HG02943 (cell line): ENCODE data around the gene ASB8.
"Not testable (repeated sequence)": the region's sequence is repeated elsewhere in the genome, so short reads cannot be mapped to it uniquely, and the experiment has no call there.

Source experiments
- ATAC-seq: cut with Tn5 transposase; IDR thresholded peaks from one replicate; pipeline ENCODE4 v1.9.1; 2021; ENCODE audit warnings: mild to moderate bottlenecking, low read depth, moderate library complexity; ENCODE audit not compliant: unreplicated experiment

The ASB8 gene

GRCh38 chr12:48183091-48183875 is 26.0 kb upstream of the ASB8 start, which contains the start of gene CCDC184:
Gene CCDC184, plus strand, starts transcription at chr12:48183644. Its CDS starts 479 bp downstream, at chr12:48184123.
- peak; percentile 76 for ATAC-seq

DNA sequence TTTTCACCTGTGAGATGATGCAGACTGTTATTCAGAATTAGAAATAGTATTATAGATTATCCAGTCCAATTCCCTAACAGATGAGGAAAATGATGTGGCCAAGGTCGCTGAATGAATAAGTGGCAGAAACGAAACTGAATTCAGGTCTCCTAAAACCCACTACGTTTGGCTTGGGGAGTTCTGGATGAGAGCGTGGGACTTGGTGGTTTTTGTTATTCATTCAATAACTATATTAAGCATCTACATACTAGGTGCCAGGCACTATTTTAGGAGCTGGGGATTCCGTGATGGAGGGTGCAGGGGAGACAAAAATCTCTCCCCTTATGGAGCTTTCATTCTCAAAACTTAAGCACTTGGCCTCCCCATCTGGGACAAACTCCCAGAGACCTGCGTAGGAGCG is 25.3 kb upstream of the ASB8 start:
- no peak for ATAC-seq

DNA sequence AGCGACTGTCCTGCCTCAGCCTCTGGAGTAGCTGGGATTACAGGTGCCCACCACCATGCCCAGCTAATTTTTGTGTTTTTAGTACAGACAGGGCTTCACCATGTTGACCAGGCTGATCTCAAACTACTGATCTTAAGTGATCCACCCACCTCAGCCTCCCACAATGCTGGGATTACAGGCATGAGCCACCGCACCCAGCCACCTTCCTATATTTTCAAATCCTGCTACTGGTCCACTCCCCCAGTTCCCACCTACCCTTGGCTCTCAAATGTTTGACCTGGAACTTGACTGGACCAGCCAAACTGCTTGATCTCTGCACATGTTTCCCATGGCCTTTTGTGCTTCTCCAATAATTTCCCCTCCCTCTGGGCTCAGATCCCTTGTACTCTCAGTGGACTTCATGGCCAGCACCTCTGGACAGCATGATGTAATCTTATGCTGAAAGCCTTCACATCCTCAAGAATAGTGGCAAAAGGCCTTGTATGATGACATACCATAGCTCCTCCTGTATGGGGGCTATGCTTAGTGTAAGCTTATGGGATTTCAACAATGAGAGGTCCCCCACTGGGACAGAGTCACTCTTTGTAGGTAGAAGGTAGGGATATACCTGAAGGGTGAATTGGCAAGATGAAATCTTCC is 23.7 kb upstream of the ASB8 start:
- ATAC-seq, result no peak

DNA sequence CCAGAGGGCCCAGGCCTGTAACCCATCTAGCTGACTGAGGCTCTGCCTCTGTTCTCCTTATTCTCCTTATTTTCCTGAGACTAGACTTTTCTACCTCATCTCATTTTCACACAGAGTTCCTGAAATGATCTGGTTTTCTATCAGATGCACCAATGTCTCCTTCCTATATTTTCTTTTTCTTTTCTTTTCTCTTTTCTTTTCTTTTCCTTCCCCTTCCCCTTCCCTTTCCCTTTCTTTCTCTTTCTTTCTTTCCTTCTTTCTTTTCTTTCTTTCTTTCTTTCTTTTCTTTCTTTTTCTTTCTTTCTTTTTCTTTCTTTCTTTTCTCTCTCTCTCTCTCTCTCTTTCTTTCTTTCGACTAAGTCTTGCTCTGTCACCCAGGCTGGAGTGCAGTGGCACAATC is 23.1 kb upstream of the ASB8 start:
- no peak for ATAC-seq

- no peak for ATAC-seq
Measured at GRCh38 chr12:48179466-48179865, 22.2 kb upstream of the ASB8 start.

- ATAC-seq, result no peak
Measured at GRCh38 chr12:48177982-48178381, 20.7 kb upstream of the ASB8 start.

DNA sequence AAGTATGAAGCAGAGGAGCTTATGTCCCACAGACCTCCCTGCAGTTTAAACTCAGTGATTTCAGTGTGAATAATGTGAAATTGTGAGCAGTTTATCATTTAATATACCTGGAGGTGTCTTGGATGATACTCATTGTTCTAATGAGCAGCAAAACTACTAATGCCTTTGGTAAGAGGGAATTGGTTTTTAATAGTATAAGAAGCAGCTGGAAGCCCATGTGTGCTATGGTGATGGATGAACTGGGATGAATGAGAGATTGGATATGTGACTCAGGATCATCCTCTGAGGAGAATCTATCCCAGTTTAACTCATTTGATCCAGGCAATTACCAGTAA is 19.1 kb upstream of the ASB8 start:
- ATAC-seq, result no peak

DNA sequence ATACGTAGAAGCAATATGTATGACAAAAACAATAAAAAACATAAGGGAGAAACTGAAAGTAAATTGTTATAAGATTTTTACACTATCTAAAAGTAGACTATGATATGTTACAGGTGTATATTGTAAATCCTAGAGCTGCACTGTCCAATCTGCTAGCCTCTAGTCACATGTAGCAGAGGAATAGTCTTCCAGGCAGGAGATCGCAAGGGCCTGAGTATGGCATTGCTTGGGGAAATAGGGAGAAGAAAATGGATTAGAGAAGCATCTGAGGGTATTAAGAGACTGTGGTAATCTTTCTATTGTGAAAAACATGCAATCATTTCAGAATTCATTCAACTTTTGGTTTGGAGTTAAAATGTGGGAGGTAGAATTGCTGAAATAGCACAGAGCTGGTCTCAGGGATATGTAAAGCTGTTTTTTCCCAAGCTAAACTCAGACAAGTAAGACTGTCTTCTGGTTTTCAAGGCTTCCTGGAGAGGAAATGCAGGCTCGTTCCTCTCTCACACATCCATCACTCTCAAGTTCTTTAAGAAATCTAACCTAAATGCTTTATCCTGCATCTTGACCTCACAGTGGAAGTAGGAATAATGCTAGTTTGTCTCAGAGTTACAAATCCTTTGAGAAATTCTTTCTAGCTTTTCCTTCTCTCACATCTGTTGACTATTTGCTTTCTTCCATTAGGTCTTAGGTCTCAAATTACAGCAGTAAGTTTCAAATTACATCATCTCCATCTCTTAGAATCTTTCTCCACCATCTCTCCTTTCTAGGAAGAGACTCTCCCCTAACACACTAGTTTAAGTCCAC is 18.5 kb upstream of the ASB8 start:
- no peak for ATAC-seq

- no peak for ATAC-seq
Measured at GRCh38 chr12:48169011-48169410, 11.7 kb upstream of the ASB8 start.

DNA sequence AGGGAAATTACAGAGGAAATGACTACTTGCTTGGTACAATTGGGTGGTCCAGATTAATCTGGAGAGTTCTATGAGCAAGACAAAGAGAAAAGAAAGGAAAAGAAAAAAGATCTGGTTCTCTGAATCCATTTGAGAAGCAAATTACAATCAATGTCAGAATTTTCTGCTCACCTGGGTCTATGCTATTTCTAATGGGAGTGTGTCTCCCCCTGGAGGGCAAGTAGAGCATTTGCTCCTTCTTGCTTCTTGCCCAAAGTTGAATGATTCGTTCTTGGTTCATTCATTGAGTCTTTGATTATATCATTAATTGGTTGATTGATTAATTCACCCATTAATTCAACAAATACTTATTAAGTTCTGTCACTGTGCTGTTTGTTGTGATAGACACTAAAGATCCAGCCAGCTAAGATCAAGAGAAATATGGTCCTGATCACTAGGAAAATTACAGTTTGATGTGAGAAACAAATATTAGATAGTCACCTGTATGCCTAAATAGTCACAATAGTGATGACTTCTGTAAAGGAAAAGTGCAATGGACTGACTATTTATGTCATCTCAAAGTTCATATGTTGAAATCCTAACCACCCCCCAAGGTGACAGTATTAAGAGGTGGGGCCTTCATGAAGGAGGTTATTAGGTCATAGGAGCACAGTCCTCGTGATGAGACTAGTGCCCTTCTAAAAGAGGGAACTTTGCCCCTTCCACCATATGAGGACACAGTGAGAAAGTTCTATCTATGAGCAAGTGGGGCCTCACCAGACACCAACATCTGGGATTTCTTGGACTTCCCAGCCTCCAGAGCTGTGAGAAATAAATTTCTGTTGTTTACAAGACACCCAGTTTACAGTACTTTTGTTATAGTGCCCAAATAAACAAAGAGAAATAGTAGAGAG is 8.0 kb upstream of the ASB8 start:
- no peak for ATAC-seq

DNA sequence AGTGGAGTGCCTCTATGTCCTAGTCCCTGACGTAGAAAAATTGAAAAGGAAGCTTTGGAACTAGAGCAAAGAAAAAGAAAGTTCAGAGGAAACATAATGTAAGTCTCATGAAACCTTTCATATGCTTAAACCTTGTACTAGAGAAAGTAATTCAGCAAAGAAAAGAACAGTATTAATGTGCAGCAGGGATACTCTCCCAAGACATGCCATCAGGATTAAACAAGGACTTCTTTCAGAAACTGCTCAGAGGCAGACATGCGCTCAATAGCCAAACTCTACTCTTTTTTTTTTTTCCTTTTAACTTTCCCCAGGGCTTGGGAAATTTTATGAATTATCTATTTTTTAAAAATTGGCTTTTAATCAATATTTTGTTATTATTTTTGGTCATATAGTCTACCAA is 7.1 kb upstream of the ASB8 start:
- ATAC-seq, result no peak

DNA sequence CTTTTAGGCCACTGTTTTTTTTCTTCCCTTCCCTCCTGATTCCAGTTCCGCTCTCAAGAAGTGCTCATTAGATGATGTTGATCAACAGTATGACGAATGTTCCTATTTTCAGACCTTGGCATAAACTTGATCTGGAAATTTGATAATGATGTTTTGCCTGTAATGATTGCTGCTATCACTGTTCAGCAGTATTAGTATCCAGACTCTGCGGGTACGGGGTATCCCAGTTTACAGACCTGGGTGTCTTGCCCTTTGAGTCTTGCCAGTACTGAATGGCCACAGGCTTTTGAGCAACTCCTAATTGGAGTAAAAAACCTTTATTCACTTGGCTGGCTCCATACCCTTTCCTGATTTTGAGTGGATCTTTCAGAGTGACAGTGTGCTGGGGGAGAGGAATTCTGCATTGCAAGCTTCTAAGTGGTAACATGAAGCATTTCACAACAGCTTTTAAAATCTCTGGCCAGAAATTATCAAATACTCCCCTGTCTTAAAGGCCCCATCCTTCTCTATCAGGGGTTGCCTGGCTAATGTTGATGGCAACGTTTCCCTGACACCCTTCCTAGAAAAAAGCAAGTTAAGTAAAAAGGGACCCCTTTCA is 5.9 kb upstream of the ASB8 start:
- ATAC-seq, result no peak

DNA sequence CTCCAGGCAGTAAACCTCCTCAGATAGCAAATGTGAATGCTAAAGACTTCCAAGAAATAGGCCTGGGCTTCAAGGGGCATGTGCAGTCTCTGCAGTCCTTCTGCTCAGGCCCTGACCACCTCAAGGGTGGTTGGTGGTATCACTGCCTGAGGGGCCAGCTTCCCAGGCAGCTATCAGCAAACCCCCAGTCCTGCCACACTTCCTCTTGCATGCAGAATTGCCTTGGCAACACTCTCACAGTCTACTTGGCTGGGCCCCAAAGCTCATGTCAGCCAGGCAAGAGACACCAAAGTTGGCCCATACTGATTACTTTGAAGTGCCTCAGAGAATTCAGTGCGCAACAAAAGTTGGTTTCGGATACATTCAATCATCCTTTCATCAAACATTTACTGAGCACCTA is 3.5 kb upstream of the ASB8 start:
- no peak for ATAC-seq

- ATAC-seq, result no peak
Measured at GRCh38 chr12:48160046-48160445, 2.7 kb upstream of the ASB8 start.

- ATAC-seq, result no peak
Measured at GRCh38 chr12:48157889-48158370, 615 bp upstream of the ASB8 start.

DNA sequence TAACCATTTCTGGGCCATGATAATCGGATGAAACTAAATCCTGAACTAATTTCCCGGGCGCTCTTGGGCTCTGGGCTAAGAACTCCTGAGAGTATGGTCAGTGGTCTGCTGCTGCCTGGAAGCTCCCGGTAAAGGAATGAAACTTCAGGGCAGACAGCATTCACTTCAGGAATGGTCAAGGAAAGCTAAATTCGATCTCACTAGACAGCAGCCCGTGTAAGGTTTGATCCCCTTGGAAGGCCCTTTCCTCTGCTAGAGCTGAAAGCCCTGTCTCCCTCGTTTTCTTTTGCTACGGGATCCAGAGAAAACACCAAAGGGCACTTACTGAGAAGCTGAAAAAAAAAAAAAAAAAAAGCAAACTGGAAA is 680 bp downstream of the ASB8 start:
- no peak for ATAC-seq

GRCh38 chr12:48155786-48156185 is 1.5 kb downstream of the ASB8 start:
- ATAC-seq, result not testable (repeated sequence)

- no peak for ATAC-seq
Measured at GRCh38 chr12:48151103-48151771, 6.1 kb downstream of the ASB8 start.

- ATAC-seq, result no peak
Measured at GRCh38 chr12:48145981-48146380, 11.3 kb downstream of the ASB8 start.
